Measurements from ENCODE around the gene HSPG2. TPM values are rescaled to one million over a fixed set of nuclear protein-coding genes. Genes with fewer than 3 reads are reported as not detected.

Gene HSPG2
- total RNA-seq, 1 experiment from 2014 or later, result 35.1 TPM

DNA sequence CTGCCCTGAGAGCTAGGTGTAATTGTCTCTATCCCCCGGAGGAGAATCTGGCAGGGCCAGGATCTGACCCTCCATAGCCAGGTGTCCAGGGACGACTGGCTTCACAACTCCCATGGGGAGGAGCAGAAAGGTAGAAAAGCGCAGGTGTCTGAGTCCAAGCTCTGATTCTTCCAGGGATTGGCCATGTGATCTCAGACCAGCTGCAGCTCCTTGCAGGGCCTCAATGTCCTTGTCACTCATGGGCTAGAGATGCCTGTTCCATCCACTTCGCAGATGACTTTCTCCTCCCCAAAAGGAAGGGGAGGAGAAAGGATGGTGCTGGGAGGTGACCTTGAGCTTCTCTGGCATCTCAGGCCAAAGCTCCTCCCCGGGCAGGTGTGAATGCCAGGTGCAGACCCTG lies 22.7 kb downstream of the HSPG2 start:
- Histone ChIP-seq H3K4me3 (ENCODE audit: low read length) (no peak overlapping the region), H3K4me2 (ENCODE audit: low read length) (no peak overlapping the region), H3K9me2 (replicated peaks; ENCODE audit: low read length) (no peaks in the 10 kb centered on the region), H3K9ac (ENCODE audit: low read length) (no peak overlapping the region), H3K27ac (ENCODE audit: low read length) (no peak overlapping the region), H3K4me1 (ENCODE audit: insufficient read depth, low read length) (0 out of 2 replicates have a peak, but pooled peaks cover 3% of the 10 kb centered on the region), H3F3A (ENCODE audit: low read length, unreplicated experiment) (no peaks in the 10 kb centered on the region), H3K36me3 (ENCODE audit: low read depth, low read length) (no peaks in the 10 kb centered on the region), H2AFZ (ENCODE audit: low read length) (no peak overlapping the region), H4K20me1 (ENCODE audit: low read length) (no peaks in the 10 kb centered on the region), H3K27me3 (ENCODE audit: low read length) (no peaks in the 10 kb centered on the region), H3K79me2 (ENCODE audit: low read length) (no peaks in the 10 kb centered on the region), H3K9me3 (ENCODE audit: low read length) (no peaks in the 10 kb centered on the region)
- intact Hi-C loops (cut with micrococcal nuclease), result no loop called here
- ChIA-PET POLR2A (ENCODE audit: unreplicated experiment) (no interaction called here), CTCF (no interaction called here)
- no peak for DNase-seq
- no peak for ATAC-seq
- no TSS peak for BruUV-seq (replicated peaks)
- no peak for TF ChIP-seq EZH2 (IDR thresholded peaks at IDR 0.05; ENCODE audit: low read length, unreplicated experiment)
- TF ChIP-seq, protein P1, sequence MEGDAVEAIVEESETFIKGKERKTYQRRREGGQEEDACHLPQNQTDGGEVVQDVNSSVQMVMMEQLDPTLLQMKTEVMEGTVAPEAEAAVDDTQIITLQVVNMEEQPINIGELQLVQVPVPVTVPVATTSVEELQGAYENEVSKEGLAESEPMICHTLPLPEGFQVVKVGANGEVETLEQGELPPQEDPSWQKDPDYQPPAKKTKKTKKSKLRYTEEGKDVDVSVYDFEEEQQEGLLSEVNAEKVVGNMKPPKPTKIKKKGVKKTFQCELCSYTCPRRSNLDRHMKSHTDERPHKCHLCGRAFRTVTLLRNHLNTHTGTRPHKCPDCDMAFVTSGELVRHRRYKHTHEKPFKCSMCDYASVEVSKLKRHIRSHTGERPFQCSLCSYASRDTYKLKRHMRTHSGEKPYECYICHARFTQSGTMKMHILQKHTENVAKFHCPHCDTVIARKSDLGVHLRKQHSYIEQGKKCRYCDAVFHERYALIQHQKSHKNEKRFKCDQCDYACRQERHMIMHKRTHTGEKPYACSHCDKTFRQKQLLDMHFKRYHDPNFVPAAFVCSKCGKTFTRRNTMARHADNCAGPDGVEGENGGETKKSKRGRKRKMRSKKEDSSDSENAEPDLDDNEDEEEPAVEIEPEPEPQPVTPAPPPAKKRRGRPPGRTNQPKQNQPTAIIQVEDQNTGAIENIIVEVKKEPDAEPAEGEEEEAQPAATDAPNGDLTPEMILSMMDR (conservative IDR thresholded peaks at IDR 0.05; ENCODE audit: low read depth, low read length), result no peak
- no peak for TF ChIP-seq EZH2phosphoT487 (IDR thresholded peaks at IDR 0.05; ENCODE audit: borderline replicate concordance, low read length)

DNA sequence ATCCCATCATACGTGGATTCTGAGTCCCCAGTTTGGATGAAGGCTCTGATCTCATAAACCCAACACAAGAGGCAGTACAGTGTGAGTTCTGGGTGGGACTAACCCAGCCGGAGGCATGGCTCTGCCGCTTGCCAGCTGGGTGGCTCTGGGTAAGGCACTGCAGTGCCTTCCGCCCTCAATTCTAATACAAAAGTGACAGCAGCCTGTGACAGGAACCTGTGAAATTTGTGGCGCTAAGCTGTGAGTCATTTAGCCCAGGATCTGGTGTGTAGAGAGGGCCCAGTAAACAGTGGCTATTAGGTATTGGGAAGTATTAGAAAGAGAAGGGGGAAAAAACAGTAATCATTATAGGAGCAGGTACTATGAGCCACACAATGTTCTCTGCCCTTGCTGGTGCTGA lies 23.3 kb downstream of the HSPG2 start:
- ATAC-seq (peak; percentile 20; the same call in 1 of the 2 replicates), DNase-seq (no peak)
- ChIA-PET CTCF (no interaction called here), POLR2A (ENCODE audit: unreplicated experiment) (no interaction called here)
- no TSS peak for BruUV-seq (replicated peaks)
- H3K79me2 ChIP-seq (ENCODE audit: low read length), result no peaks in the 10 kb centered on the region
- no peak overlapping the region for H3K27ac ChIP-seq (ENCODE audit: low read length)
- no peaks in the 10 kb centered on the region for H4K20me1 ChIP-seq (ENCODE audit: low read length)
- no peaks in the 10 kb centered on the region for H3K9me2 ChIP-seq (replicated peaks; ENCODE audit: low read length)
- intact Hi-C loops (cut with micrococcal nuclease), result no loop called here
- no peak overlapping the region for H3K4me2 ChIP-seq (ENCODE audit: low read length)
- no peaks in the 10 kb centered on the region for H3K4me1 ChIP-seq (ENCODE audit: insufficient read depth, low read length)
- TF ChIP-seq EZH2 (IDR thresholded peaks at IDR 0.05; ENCODE audit: low read length, unreplicated experiment), result no peak
- TF ChIP-seq EZH2phosphoT487 (IDR thresholded peaks at IDR 0.05; ENCODE audit: borderline replicate concordance, low read length), result no peak
- TF ChIP-seq, protein P1 (conservative IDR thresholded peaks at IDR 0.05; ENCODE audit: low read depth, low read length), result no peak
- no peak overlapping the region for H3K9ac ChIP-seq (ENCODE audit: low read length)
- no peaks in the 10 kb centered on the region for H3F3A ChIP-seq (ENCODE audit: low read length, unreplicated experiment)
- H3K4me3 ChIP-seq (ENCODE audit: low read length), result no peak overlapping the region
- no peak overlapping the region for H2AFZ ChIP-seq (ENCODE audit: low read length)
- no peaks in the 10 kb centered on the region for H3K9me3 ChIP-seq (ENCODE audit: low read length)
- H3K27me3 ChIP-seq (ENCODE audit: low read length), result no peaks in the 10 kb centered on the region
- H3K36me3 ChIP-seq (ENCODE audit: low read depth, low read length), result no peaks in the 10 kb centered on the region

DNA sequence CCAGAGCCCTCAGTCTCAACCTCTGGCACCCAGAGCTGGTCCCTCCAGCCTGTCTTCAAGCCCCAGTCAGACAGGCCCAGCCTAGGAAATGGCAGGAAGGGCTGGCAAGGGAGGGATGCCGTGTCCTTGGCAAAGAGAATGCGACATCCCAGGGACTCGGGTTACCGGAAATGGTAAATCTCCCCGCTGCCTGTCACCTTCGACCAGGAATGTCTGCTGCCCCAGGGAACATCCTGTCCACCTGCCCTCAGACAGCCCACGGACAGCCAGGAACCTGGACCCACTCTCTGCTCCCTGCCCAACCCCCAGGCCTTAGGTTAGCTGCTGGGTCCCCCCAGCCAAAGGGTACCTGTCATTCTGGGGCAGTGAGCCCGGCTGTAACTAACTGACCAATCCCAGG lies 23.9 kb downstream of the HSPG2 start:
- ChIA-PET CTCF (no interaction called here), POLR2A (ENCODE audit: unreplicated experiment) (no interaction called here)
- Histone ChIP-seq H3F3A (ENCODE audit: low read length, unreplicated experiment) (no peaks in the 10 kb centered on the region), H3K4me2 (ENCODE audit: low read length) (no peak overlapping the region), H3K4me1 (ENCODE audit: insufficient read depth, low read length) (no peaks in the 10 kb centered on the region), H3K4me3 (ENCODE audit: low read length) (no peak overlapping the region), H3K9ac (ENCODE audit: low read length) (no peak overlapping the region), H3K27me3 (ENCODE audit: low read length) (no peaks in the 10 kb centered on the region), H3K36me3 (ENCODE audit: low read depth, low read length) (no peaks in the 10 kb centered on the region), H2AFZ (ENCODE audit: low read length) (no peak overlapping the region), H3K9me3 (ENCODE audit: low read length) (no peaks in the 10 kb centered on the region), H3K79me2 (ENCODE audit: low read length) (no peaks in the 10 kb centered on the region), H3K27ac (ENCODE audit: low read length) (no peak overlapping the region), H3K9me2 (replicated peaks; ENCODE audit: low read length) (no peaks in the 10 kb centered on the region), H4K20me1 (ENCODE audit: low read length) (no peaks in the 10 kb centered on the region)
- ATAC-seq (no peak), DNase-seq (no peak)
- BruUV-seq (replicated peaks), result no TSS peak
- intact Hi-C loops (cut with micrococcal nuclease), result no loop called here
- TF ChIP-seq EZH2phosphoT487 (IDR thresholded peaks at IDR 0.05; ENCODE audit: borderline replicate concordance, low read length) (no peak), EZH2 (IDR thresholded peaks at IDR 0.05; ENCODE audit: low read length, unreplicated experiment) (no peak)
- TF ChIP-seq, protein P1 (conservative IDR thresholded peaks at IDR 0.05; ENCODE audit: low read depth, low read length), result no peak

Data from PC-3 (cell line).